ENCODE data around the gene SGPP2.

SGPP2 gene

DNA sequence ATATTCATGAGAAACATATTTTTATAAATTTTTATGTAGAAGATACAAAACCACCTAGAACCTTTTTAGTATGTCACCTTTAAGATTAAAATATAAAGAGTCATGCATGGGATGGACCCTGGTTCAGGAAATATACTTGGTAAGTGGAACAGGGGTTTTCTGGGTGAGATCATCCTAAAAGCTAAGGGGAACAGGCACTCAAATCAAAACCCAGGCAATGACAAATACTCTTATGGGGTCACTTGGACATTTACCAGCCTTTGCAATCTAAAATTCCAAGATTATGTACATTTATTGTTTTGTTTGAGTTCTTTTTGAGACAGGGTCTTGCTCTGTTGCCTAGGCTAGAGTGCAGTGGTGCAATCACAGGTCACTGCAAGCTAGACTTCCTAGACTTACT is 65.8 kb downstream of the SGPP2 start:
- no peaks in the 10 kb centered on the region for H3K36me3 ChIP-seq (ENCODE audit: control insufficient read depth, insufficient read depth, low read length)
- no peak overlapping the region for H3K4me3 ChIP-seq (ENCODE audit: low read length)
- no peak overlapping the region for H3K9ac ChIP-seq (ENCODE audit: low read length)
- no peak overlapping the region for H3K27ac ChIP-seq (ENCODE audit: low read depth, low read length)
- no peaks in the 10 kb centered on the region for H3K27me3 ChIP-seq (ENCODE audit: control insufficient read depth, insufficient read depth, low read length)
- H3K4me1 ChIP-seq (ENCODE audit: control insufficient read depth, insufficient read depth, low read length), result no peaks in the 10 kb centered on the region

GRCh38 chr2:222492683-222493082 is 68.3 kb downstream of the SGPP2 start:
- H3K4me3 ChIP-seq (ENCODE audit: low read length), result no peak overlapping the region
- H3K9ac ChIP-seq (ENCODE audit: low read length), result no peak overlapping the region
- H3K4me1 ChIP-seq (ENCODE audit: control insufficient read depth, insufficient read depth, low read length), result no peaks in the 10 kb centered on the region
- no peak overlapping the region for H3K27ac ChIP-seq (ENCODE audit: low read depth, low read length)
- H3K27me3 ChIP-seq (ENCODE audit: control insufficient read depth, insufficient read depth, low read length), result no peaks in the 10 kb centered on the region
- H3K36me3 ChIP-seq (ENCODE audit: control insufficient read depth, insufficient read depth, low read length), result no peaks in the 10 kb centered on the region

DNA sequence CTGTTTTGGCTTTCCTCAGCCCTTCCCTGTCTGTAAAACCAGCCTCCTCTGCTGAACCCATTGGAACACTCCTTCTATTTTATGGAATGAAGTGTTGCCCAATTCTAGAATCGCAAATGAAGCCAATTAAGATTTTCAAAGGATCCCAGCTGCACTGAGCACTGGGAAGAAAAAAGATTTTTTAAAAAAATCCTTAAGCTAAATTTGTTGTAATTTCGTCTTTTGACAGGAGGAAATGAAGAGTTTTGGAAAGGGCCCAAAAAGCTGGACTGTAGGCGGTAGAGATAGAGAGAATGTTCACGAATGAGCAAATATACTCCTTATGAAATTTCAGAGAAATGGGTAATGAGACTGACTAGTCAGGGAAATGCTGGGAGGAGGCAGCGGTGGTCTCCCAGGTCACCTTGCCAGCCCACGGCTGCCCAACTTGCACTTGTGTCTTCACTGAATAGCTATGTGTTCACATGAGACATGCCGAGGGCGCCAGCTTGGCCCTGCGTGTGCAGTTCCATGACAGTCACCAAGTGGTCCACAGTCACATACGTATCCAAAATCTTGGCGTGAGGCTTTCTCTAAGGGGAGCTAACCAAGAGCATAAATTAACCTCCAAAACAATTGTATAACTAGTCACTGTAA is 69.9 kb downstream of the SGPP2 start:
- no peak overlapping the region for H3K27ac ChIP-seq (ENCODE audit: low read depth, low read length)
- H3K27me3 ChIP-seq (ENCODE audit: control insufficient read depth, insufficient read depth, low read length), result no peaks in the 10 kb centered on the region
- no peak overlapping the region for H3K4me3 ChIP-seq (ENCODE audit: low read length)
- no peaks in the 10 kb centered on the region for H3K4me1 ChIP-seq (ENCODE audit: control insufficient read depth, insufficient read depth, low read length)
- H3K36me3 ChIP-seq (ENCODE audit: control insufficient read depth, insufficient read depth, low read length), result no peaks in the 10 kb centered on the region
- H3K9ac ChIP-seq (ENCODE audit: low read length), result no peak overlapping the region

DNA sequence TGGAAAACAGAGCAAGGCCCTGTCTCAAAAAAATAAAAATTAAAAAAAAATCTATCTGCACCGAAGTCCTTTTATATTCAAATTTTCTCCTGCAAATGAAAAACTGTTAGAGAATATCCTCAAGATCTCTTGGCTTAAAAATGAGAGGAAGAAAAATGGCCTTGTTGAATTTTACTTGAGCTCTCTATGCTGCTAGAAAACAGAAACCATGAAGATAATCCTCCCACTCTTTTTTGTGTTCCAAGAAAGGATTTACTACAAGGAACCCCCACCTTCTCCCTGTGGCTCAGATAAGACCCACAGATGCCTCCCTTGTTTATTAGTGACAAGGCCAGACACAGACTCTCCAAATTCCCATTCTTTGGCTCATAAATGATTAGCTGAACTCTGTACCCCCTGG is 71.0 kb downstream of the SGPP2 start:
- no peaks in the 10 kb centered on the region for H3K4me1 ChIP-seq (ENCODE audit: control insufficient read depth, insufficient read depth, low read length)
- H3K9ac ChIP-seq (ENCODE audit: low read length), result no peak overlapping the region
- H3K4me3 ChIP-seq (ENCODE audit: low read length), result no peak overlapping the region
- no peaks in the 10 kb centered on the region for H3K36me3 ChIP-seq (ENCODE audit: control insufficient read depth, insufficient read depth, low read length)
- no peak overlapping the region for H3K27ac ChIP-seq (ENCODE audit: low read depth, low read length)
- no peaks in the 10 kb centered on the region for H3K27me3 ChIP-seq (ENCODE audit: control insufficient read depth, insufficient read depth, low read length)

GRCh38 chr2:222499226-222499625 is 74.9 kb downstream of the SGPP2 start:
- Histone ChIP-seq H3K9ac (ENCODE audit: low read length) (no peak overlapping the region), H3K27ac (ENCODE audit: low read depth, low read length) (no peak overlapping the region), H3K4me3 (ENCODE audit: low read length) (no peak overlapping the region), H3K4me1 (ENCODE audit: control insufficient read depth, insufficient read depth, low read length) (no peaks in the 10 kb centered on the region), H3K36me3 (ENCODE audit: control insufficient read depth, insufficient read depth, low read length) (no peaks in the 10 kb centered on the region), H3K27me3 (ENCODE audit: control insufficient read depth, insufficient read depth, low read length) (no peaks in the 10 kb centered on the region)

DNA sequence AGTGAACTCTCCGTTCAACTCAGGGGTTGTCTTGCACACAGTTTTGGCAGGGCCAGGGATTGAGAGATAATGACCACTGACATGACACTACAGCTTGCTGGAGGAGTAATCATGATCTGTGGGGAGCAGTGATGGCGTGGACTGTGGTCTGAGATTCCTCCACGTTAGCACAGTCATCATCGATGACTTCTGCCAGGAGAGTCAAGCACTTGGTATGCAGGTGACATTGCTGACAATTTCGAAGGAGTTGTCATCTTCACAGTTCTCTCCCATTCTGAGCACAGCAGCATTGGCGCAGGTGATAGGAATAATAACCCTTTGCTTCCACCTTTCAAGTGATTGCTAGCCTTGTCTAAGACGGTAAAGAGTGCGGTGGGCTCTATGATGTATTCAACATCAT is 79.8 kb downstream of the SGPP2 start:
- H3K4me1 ChIP-seq (ENCODE audit: control insufficient read depth, insufficient read depth, low read length), result no peaks in the 10 kb centered on the region
- no peak overlapping the region for H3K4me3 ChIP-seq (ENCODE audit: low read length)
- H3K36me3 ChIP-seq (ENCODE audit: control insufficient read depth, insufficient read depth, low read length), result no peaks in the 10 kb centered on the region
- no peak overlapping the region for H3K9ac ChIP-seq (ENCODE audit: low read length)
- no peaks in the 10 kb centered on the region for H3K27me3 ChIP-seq (ENCODE audit: control insufficient read depth, insufficient read depth, low read length)
- H3K27ac ChIP-seq (ENCODE audit: low read depth, low read length), result no peak overlapping the region

DNA sequence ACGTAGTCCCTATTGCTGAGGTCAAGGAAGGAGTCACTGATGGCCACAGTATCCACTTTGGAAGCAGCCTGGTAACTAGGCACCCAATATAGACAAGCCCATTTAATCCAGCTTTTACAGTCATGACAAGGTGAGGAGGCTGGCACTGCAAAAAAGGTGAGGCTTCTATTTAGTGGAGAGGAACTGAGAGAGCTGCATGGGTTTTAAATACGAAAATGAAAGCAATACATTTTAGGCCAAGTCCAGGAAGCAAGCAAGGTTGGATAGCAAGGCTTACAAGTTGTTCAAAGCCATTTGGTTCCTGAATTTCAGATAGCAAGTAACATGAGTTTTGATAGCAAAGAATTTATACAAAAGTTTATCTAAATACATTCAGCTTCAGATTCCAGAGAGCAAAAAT is 80.4 kb downstream of the SGPP2 start:
- H3K9ac ChIP-seq (ENCODE audit: low read length), result no peak overlapping the region
- H3K4me3 ChIP-seq (ENCODE audit: low read length), result no peak overlapping the region
- H3K36me3 ChIP-seq (ENCODE audit: control insufficient read depth, insufficient read depth, low read length), result no peaks in the 10 kb centered on the region
- no peaks in the 10 kb centered on the region for H3K27me3 ChIP-seq (ENCODE audit: control insufficient read depth, insufficient read depth, low read length)
- no peaks in the 10 kb centered on the region for H3K4me1 ChIP-seq (ENCODE audit: control insufficient read depth, insufficient read depth, low read length)
- no peak overlapping the region for H3K27ac ChIP-seq (ENCODE audit: low read depth, low read length)

DNA sequence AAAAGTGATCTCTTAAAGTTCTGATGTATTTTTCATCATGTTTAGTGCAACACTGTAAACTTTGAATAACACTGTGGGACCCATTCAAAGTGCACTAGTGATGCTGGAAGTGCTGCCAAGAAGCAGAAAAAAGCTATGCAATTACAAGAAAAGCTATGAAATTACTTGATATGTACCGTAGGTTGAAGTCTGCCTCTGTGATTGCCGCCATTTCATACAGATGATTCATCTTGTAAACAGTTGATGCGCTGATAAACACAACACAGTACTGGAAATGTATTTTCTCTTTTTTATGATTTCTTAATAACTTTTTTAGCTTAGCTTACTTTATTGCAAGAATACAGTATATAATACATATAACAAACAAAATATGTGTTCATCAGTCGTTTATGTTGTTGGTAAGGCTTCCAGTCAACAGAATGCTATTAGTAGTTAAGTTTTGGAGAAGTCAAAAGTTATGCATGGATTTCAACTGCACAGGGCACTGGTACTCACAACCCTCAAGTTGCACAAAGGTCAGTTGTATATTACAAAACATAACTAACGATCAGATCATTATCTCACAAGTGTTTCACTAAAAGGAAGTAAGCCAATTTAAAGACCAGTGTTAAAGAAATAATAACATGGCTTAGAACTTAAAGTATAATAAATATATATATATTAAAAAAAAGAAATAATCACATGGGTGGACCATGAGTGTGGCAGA is 82.0 kb downstream of the SGPP2 start:
- Histone ChIP-seq H3K4me3 (ENCODE audit: low read length) (no peak overlapping the region), H3K4me1 (ENCODE audit: control insufficient read depth, insufficient read depth, low read length) (no peaks in the 10 kb centered on the region), H3K9ac (ENCODE audit: low read length) (no peak overlapping the region), H3K36me3 (ENCODE audit: control insufficient read depth, insufficient read depth, low read length) (no peaks in the 10 kb centered on the region), H3K27ac (ENCODE audit: low read depth, low read length) (no peak overlapping the region), H3K27me3 (ENCODE audit: control insufficient read depth, insufficient read depth, low read length) (no peaks in the 10 kb centered on the region)

GRCh38 chr2:222514901-222515300 is 90.6 kb downstream of the SGPP2 start:
- no peak overlapping the region for H3K9ac ChIP-seq (ENCODE audit: low read length)

GRCh38 chr2:222518570-222519381 is 94.4 kb downstream of the SGPP2 start:
- Histone ChIP-seq H3K27ac (ENCODE audit: low read depth, low read length) (no peak overlapping the region), H3K4me1 (ENCODE audit: control insufficient read depth, insufficient read depth, low read length) (no peaks in the 10 kb centered on the region), H3K36me3 (ENCODE audit: control insufficient read depth, insufficient read depth, low read length) (no peaks in the 10 kb centered on the region), H3K27me3 (ENCODE audit: control insufficient read depth, insufficient read depth, low read length) (no peaks in the 10 kb centered on the region), H3K4me3 (ENCODE audit: low read length) (no peak overlapping the region), H3K9ac (ENCODE audit: low read length) (no peak overlapping the region)

More at GRCh38 chr2:222514901-222515300, 90.6 kb downstream of the SGPP2 start:
- Histone ChIP-seq H3K4me3 (ENCODE audit: low read length) (no peak overlapping the region), H3K4me1 (ENCODE audit: control insufficient read depth, insufficient read depth, low read length) (no peaks in the 10 kb centered on the region), H3K36me3 (ENCODE audit: control insufficient read depth, insufficient read depth, low read length) (no peaks in the 10 kb centered on the region), H3K27me3 (ENCODE audit: control insufficient read depth, insufficient read depth, low read length) (no peaks in the 10 kb centered on the region), H3K27ac (ENCODE audit: low read depth, low read length) (no peak overlapping the region)

GRCh38 chr2:222521099-222521498 is 96.8 kb downstream of the SGPP2 start:
- Histone ChIP-seq H3K9ac (ENCODE audit: low read length) (no peak overlapping the region), H3K27ac (ENCODE audit: low read depth, low read length) (no peak overlapping the region), H3K4me3 (ENCODE audit: low read length) (no peak overlapping the region), H3K36me3 (ENCODE audit: control insufficient read depth, insufficient read depth, low read length) (no peaks in the 10 kb centered on the region), H3K27me3 (ENCODE audit: control insufficient read depth, insufficient read depth, low read length) (no peaks in the 10 kb centered on the region), H3K4me1 (ENCODE audit: control insufficient read depth, insufficient read depth, low read length) (no peaks in the 10 kb centered on the region)

- no peak overlapping the region for H3K9ac ChIP-seq (ENCODE audit: low read length)
- H3K4me1 ChIP-seq (ENCODE audit: control insufficient read depth, insufficient read depth, low read length), result no peaks in the 10 kb centered on the region
- no peak overlapping the region for H3K4me3 ChIP-seq (ENCODE audit: low read length)
- H3K36me3 ChIP-seq (ENCODE audit: control insufficient read depth, insufficient read depth, low read length), result no peaks in the 10 kb centered on the region
- H3K27ac ChIP-seq (ENCODE audit: low read depth, low read length), result no peak overlapping the region
- H3K27me3 ChIP-seq (ENCODE audit: control insufficient read depth, insufficient read depth, low read length), result no peaks in the 10 kb centered on the region
Observed at GRCh38 chr2:222522082-222522481, 97.7 kb downstream of the SGPP2 start.

Data from rectal smooth muscle tissue (tissue), 1 donor.